ENCODE measurements around the gene ATG7.

DNA sequence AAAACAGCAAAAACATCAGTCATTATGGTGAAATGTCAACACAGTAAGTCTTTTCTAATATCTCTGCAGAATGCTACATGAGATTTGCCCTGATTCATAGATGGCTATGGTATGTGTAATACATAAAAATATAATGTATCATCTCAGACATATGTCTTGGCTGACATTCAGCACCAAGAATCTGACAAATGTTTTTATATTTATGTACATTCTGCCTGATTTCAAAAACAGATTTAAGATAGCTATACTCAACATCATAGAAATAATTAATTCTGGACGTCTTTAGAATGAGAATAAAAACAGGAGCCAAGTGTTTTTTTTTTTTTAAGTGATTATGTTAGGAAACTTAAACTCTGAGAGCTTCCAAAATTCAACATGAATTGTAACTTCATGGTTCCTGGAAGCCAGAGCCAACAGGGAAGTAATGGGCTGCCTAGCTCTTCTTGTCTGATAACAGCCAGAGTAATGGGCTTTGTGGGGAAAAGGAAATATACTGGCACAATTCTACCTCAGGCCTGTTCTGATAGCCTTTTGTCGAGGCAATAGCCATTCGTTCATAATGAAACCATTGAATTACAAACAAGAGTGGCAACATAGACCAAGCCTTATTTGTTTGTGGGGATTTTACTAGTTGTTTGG, 187.1 kb downstream of the ATG7 start:
- TF ChIP-seq CTCF (IDR thresholded peaks at IDR 0.05), result no peak
- no peak for TF ChIP-seq EZH2 (IDR thresholded peaks at IDR 0.05)

Measured in neural progenitor cell (in vitro differentiated cells).